Astrocyte (in vitro differentiated cells and primary cell): ENCODE data around the gene DISP3.

Experiments used
- CTCF ChIP-seq: IDR thresholded peaks from 2 replicates; pipeline ENCODE4 v1.5.1; 2011; ENCODE audit warnings: low read depth, mild to moderate bottlenecking, inconsistent platforms, low read length, moderate library complexity; ENCODE audit not compliant: insufficient read depth
- EZH2 ChIP-seq: IDR thresholded peaks from 2 replicates; pipeline ENCODE4 v1.6.1; 2012; ENCODE audit warnings: mild to moderate bottlenecking, low read length, inconsistent platforms; ENCODE audit not compliant: insufficient read depth

DNA sequence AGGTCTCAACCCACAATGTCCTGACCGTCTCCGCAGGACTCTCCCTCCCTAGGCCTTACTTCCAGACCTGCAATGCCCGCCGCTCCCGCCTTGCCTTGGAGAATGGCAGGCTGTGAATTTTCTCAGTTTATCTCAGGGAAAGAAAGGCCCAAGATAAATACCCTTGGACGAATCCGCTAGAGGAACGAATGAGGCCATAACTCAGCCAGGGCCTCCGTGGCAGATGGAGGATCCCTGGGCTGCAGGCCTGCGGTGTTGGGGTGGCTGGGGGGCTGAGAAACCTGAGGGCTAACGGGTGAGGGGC, 29.9 kb upstream of the DISP3 start:
- TF ChIP-seq CTCF (no peak), EZH2 (no peak)
